SK-N-SH (cell line): ENCODE data around the gene PFKFB3. TPM values are rescaled to one million over a fixed set of nuclear protein-coding genes. Genes with fewer than 3 reads are reported as not detected.
A peak's percentile ranks its signal among the peaks of the same experiment; 100 is the strongest.

ENCODE experiments used
- CTCF ChIA-PET: fragments of 300-600, 350-600 bp; formaldehyde crosslinking; extraction: SDS; loops from one replicate; lab custom pipeline; 2021; lab: Yijun Ruan, JAX
- POLR2A ChIA-PET: fragments of 350-600 bp; sonication (Branson Sonifier 250); formaldehyde crosslinking; extraction: SDS; loops from one replicate; lab custom pipeline; 2020; ENCODE audit warnings: antibody characterized with exemption, inconsistent platforms; lab: Yijun Ruan, JAX
- DNase-seq: peaks from one replicate; pipeline ENCODE4 v3.0.0; 2012
- H2AFZ ChIP-seq: fragments of 200-600 bp; sonication (generic); 2 replicates; pipeline ENCODE4 v1.8.1; 2016; ENCODE audit warnings: antibody characterized with exemption, mild to moderate bottlenecking, low read depth
- H3F3A ChIP-seq: fragments of 200-600 bp; sonication (generic); replicated peaks from 2 replicates; pipeline ENCODE3; 2016; ENCODE audit warnings: antibody characterized with exemption, mild to moderate bottlenecking; ENCODE audit not compliant: insufficient read depth
- H3K27ac ChIP-seq, 2 experiments: fragments of 200-500 bp in 1 of 2; fragments of 200-600 bp in 1 of 2; sonication (Bioruptor generic) in 1 of 2; sonication (generic), shearing (Covaris generic) in 1 of 2; 2 replicates each; pipeline versions ENCODE4 v1.5.1 to v1.6.1; 2014 to 2016; ENCODE audit warnings: low read depth in 2 of 2, inconsistent platforms in 1 of 2, low read length in 1 of 2, mild to moderate bottlenecking in 1 of 2, mixed read lengths in 1 of 2
- H3K27me3 ChIP-seq: fragments of 200-600 bp; sonication (generic), shearing (Covaris generic); 2 replicates; pipeline ENCODE4 v1.6.1; 2016; ENCODE audit warnings: mixed run types; ENCODE audit not compliant: insufficient read depth
- H3K36me3 ChIP-seq, 2 experiments: fragments of 200-500 bp in 1 of 2; fragments of 200-600 bp in 1 of 2; sonication (Bioruptor generic) in 1 of 2; sonication (generic) in 1 of 2; replicated peaks in 1 of 2; 2 replicates each; pipeline versions ENCODE3 to v1.5.1; 2014 to 2016; ENCODE audit warnings: low read length in 1 of 2, mild to moderate bottlenecking in 1 of 2; ENCODE audit not compliant: insufficient read depth in 2 of 2, control insufficient read depth in 1 of 2
- H3K4me1 ChIP-seq, 2 experiments: fragments of 200-500 bp in 1 of 2; fragments of 200-600 bp in 1 of 2; sonication (Bioruptor generic) in 1 of 2; sonication (generic), shearing (Covaris generic) in 1 of 2; 2 replicates each; pipeline versions ENCODE4 v1.5.1 to v1.6.1; 2014 to 2016; ENCODE audit warnings: low read depth in 1 of 2, low read length in 1 of 2, mixed run types in 1 of 2; ENCODE audit not compliant: insufficient read depth in 2 of 2, control insufficient read depth in 1 of 2
- H3K4me2 ChIP-seq: fragments of 200-600 bp; sonication (generic), shearing (Covaris generic); 2 replicates; pipeline ENCODE4 v1.6.1; 2017; ENCODE audit warnings: mixed run types
- H3K4me3 ChIP-seq, 2 experiments: fragments of 200-500 bp in 1 of 2; fragments of 200-600 bp in 1 of 2; sonication (Bioruptor generic) in 1 of 2; sonication (generic), shearing (Covaris generic) in 1 of 2; 2 replicates each; pipeline versions ENCODE4 v1.5.1 to v1.8.1; 2014 to 2016; ENCODE audit warnings: low read depth in 2 of 2, inconsistent platforms in 1 of 2, low read length in 1 of 2, mild to moderate bottlenecking in 1 of 2, mixed read lengths in 1 of 2, moderate library complexity in 1 of 2
- H3K79me2 ChIP-seq: fragments of 200-600 bp; sonication (generic); 2 replicates; pipeline ENCODE4 v1.8.1; 2017; ENCODE audit warnings: mild to moderate bottlenecking; ENCODE audit not compliant: insufficient read depth
- H3K9ac ChIP-seq: fragments of 200-600 bp; sonication (generic); 2 replicates; pipeline ENCODE4 v1.6.1; 2017; ENCODE audit warnings: mixed run types
- H3K9me2 ChIP-seq: fragments of 200-600 bp; sonication (generic); 2 replicates; pipeline ENCODE4 v1.6.1; 2017; ENCODE audit warnings: mixed run types
- H3K9me3 ChIP-seq: fragments of 200-600 bp; sonication (generic); 2 replicates; pipeline ENCODE4 v1.6.1; 2017; ENCODE audit warnings: mixed run types, mild to moderate bottlenecking, moderate library complexity
- H4K20me1 ChIP-seq: fragments of 200-600 bp; sonication (generic); 2 replicates; pipeline ENCODE4 v1.6.1; 2017; ENCODE audit warnings: mild to moderate bottlenecking, mixed run types; ENCODE audit not compliant: insufficient read depth
- CHD2 ChIP-seq: fragments of 150-350 bp; IDR thresholded peaks from 2 replicates; pipeline ENCODE4 v1.6.1; 2018; ENCODE audit warnings: low read length; ENCODE audit not compliant: partially characterized antibody
- FOSL2 ChIP-seq: IDR thresholded peaks from 2 replicates; pipeline ENCODE4 v1.4.0; 2012; ENCODE audit warnings: low read depth, mild to moderate bottlenecking, moderate library complexity, borderline replicate concordance
- FOXM1 ChIP-seq: IDR thresholded peaks from 2 replicates; pipeline ENCODE4 v1.4.0; 2012; ENCODE audit warnings: low read depth, mild to moderate bottlenecking
- GABPA ChIP-seq: IDR thresholded peaks from 2 replicates; pipeline ENCODE4 v1.4.0; 2012; ENCODE audit warnings: low read depth, mild to moderate bottlenecking
- GATA2 ChIP-seq: sonication (generic); formaldehyde crosslinking; IDR thresholded peaks from 2 replicates; pipeline ENCODE4 v1.5.0; 2020; ENCODE audit warnings: mild to moderate bottlenecking, missing genetic modification reagents
- MXI1 ChIP-seq: IDR thresholded peaks from 2 replicates; pipeline ENCODE4 v1.6.1; 2012; ENCODE audit warnings: mild to moderate bottlenecking, low read depth, low read length, improper control_type of control experiment
- POLR2AphosphoS5 ChIP-seq: IDR thresholded peaks from 2 replicates; pipeline ENCODE4 v1.6.1; 2012; ENCODE audit warnings: low read depth, low read length
- RAD21 ChIP-seq: IDR thresholded peaks from 2 replicates; pipeline ENCODE4 v1.6.1; 2012; ENCODE audit warnings: mild to moderate bottlenecking, low read length
- SIN3A ChIP-seq: IDR thresholded peaks from 2 replicates; pipeline ENCODE4 v1.6.1; 2012; ENCODE audit warnings: low read depth, mild to moderate bottlenecking, low read length, moderate library complexity, borderline replicate concordance
- TAF1 ChIP-seq: IDR thresholded peaks from 2 replicates; pipeline ENCODE4 v1.6.1; 2012; ENCODE audit warnings: low read depth, mild to moderate bottlenecking, low read length, moderate library complexity, borderline replicate concordance
- YY1 ChIP-seq: IDR thresholded peaks from 2 replicates; pipeline ENCODE4 v1.4.0; 2012; ENCODE audit warnings: low read depth, mild to moderate bottlenecking
- WGBS: methylation state at CpG from one replicate; pipeline ENCODE4 v1.1.6; 2017; ENCODE audit warnings: low lambda C conversion rate; 5-methylcytosine and 5-hydroxymethylcytosine counted together
- polyA plus RNA-seq, 3 experiments: library from polyadenylated mRNA; depleted of rRNA; stranded (reverse); fragments of >200 nt; gene quantifications; 2 replicates each; pipeline ENCODE4 v1.2.3, GENCODE V29; 2012
- TF ChIP-seq, protein P1 (sequence below): IDR thresholded peaks from 2 replicates; pipeline ENCODE4 v1.6.1; 2012; ENCODE audit warnings: mild to moderate bottlenecking, low read depth, low read length, moderate library complexity
- TF ChIP-seq, protein P2 (sequence below): fragments of 200-600 bp; sonication (generic); IDR thresholded peaks from 2 replicates; pipeline ENCODE4 v1.6.1; 2017; ENCODE audit warnings: antibody characterized with exemption, mild to moderate bottlenecking, moderate library complexity
- TF ChIP-seq, protein P3 (sequence below): fragments of 150-350 bp; IDR thresholded peaks from 2 replicates; pipeline ENCODE4 v1.6.1; 2016; ENCODE audit warnings: mild to moderate bottlenecking, low read depth, low read length

Gene PFKFB3
- polyA plus RNA-seq, 1 of the 3 experiments (the other 2 are of a cell fraction) = 59.7 TPM

DNA sequence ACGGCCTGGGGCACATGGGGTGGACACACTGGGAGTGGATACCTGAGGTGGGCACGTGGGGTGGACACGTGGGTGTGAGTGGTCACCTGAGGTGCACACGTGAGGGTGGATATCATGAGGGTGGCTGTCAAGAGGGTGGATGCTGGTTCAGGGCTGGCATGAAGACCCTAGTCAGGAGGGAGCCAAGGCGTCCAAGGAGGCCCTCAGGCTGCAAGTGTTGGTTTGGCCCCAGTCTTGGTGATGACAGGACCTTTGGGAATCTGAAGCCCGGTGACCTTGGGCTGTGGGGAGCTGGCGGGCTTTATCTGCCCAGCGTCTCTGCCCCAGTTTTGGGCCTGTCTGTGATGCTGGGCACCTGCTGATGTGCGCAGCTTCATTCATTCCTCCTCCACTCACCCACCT, 24.9 kb upstream of the PFKFB3 start (continued):
- TF ChIP-seq, protein P1, sequence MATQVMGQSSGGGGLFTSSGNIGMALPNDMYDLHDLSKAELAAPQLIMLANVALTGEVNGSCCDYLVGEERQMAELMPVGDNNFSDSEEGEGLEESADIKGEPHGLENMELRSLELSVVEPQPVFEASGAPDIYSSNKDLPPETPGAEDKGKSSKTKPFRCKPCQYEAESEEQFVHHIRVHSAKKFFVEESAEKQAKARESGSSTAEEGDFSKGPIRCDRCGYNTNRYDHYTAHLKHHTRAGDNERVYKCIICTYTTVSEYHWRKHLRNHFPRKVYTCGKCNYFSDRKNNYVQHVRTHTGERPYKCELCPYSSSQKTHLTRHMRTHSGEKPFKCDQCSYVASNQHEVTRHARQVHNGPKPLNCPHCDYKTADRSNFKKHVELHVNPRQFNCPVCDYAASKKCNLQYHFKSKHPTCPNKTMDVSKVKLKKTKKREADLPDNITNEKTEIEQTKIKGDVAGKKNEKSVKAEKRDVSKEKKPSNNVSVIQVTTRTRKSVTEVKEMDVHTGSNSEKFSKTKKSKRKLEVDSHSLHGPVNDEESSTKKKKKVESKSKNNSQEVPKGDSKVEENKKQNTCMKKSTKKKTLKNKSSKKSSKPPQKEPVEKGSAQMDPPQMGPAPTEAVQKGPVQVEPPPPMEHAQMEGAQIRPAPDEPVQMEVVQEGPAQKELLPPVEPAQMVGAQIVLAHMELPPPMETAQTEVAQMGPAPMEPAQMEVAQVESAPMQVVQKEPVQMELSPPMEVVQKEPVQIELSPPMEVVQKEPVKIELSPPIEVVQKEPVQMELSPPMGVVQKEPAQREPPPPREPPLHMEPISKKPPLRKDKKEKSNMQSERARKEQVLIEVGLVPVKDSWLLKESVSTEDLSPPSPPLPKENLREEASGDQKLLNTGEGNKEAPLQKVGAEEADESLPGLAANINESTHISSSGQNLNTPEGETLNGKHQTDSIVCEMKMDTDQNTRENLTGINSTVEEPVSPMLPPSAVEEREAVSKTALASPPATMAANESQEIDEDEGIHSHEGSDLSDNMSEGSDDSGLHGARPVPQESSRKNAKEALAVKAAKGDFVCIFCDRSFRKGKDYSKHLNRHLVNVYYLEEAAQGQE = no peak
- no peak for TF ChIP-seq SIN3A
- no peak for TF ChIP-seq MXI1
- no peak for TF ChIP-seq FOXM1
- TF ChIP-seq, protein P2, sequence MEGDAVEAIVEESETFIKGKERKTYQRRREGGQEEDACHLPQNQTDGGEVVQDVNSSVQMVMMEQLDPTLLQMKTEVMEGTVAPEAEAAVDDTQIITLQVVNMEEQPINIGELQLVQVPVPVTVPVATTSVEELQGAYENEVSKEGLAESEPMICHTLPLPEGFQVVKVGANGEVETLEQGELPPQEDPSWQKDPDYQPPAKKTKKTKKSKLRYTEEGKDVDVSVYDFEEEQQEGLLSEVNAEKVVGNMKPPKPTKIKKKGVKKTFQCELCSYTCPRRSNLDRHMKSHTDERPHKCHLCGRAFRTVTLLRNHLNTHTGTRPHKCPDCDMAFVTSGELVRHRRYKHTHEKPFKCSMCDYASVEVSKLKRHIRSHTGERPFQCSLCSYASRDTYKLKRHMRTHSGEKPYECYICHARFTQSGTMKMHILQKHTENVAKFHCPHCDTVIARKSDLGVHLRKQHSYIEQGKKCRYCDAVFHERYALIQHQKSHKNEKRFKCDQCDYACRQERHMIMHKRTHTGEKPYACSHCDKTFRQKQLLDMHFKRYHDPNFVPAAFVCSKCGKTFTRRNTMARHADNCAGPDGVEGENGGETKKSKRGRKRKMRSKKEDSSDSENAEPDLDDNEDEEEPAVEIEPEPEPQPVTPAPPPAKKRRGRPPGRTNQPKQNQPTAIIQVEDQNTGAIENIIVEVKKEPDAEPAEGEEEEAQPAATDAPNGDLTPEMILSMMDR = no peak
- TF ChIP-seq CHD2 = no peak
- TF ChIP-seq, protein P3, sequence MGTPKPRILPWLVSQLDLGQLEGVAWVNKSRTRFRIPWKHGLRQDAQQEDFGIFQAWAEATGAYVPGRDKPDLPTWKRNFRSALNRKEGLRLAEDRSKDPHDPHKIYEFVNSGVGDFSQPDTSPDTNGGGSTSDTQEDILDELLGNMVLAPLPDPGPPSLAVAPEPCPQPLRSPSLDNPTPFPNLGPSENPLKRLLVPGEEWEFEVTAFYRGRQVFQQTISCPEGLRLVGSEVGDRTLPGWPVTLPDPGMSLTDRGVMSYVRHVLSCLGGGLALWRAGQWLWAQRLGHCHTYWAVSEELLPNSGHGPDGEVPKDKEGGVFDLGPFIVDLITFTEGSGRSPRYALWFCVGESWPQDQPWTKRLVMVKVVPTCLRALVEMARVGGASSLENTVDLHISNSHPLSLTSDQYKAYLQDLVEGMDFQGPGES = no peak

DNA sequence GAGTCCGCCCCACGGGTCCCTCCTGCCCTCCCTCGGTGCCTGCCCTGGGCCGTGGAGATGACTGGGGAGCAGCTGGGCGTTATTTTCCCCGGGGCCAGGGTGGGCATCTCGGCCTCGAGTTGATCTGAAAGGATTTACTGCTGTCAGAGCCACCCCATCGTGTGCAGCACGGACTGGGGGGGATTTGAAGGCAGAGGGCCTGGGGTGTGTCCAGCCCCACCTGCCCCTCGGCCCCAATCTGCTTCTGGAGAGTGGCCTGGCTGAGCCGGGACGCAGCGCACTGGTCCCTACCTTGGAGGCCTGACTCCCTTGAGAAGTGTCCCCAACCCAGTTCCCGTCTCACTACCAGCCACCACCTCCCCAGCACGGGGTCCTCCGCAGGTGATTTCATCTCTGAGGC, 24.2 kb upstream of the PFKFB3 start:
- Histone ChIP-seq H3K79me2 (0 out of 2 replicates have a peak, but pooled peaks cover 2% of the 10 kb centered on the region), H3K9me3 (no peaks in the 10 kb centered on the region), H3K36me3 (no peaks in the 10 kb centered on the region), H3K27ac (no peak overlapping the region), H2AFZ (no peak overlapping the region), H3K27me3 (no peaks in the 10 kb centered on the region), H3K4me3 (no peak overlapping the region)
- TF ChIP-seq GABPA (no peak), FOSL2 (no peak), GATA2 (CRISPR knock-in tag) (no peak), POLR2AphosphoS5 (no peak), TAF1 (no peak), RAD21 (no peak), YY1 (no peak)
- TF ChIP-seq, all 33 proteins: peak for 0
- peaks cover 0 to 6% of the 10 kb centered on the region in 2 experiments; a peak in 2 of 4 replicates for H3K4me1 ChIP-seq
- POLR2A ChIA-PET = interaction anchor here (0.7 kb wide), 1 partner anchor 24 kb away, joined by 3 read pairs; the partner anchor contains the start of gene PFKFB3
- H3K9me2 ChIP-seq = no peaks in the 10 kb centered on the region
- H3K4me2 ChIP-seq = no peak overlapping the region
- DNase-seq = peak; percentile 21
- CTCF ChIA-PET = interaction anchor here (1.1 to 4.2 kb wide), 2 partner anchors 224 to 227 kb away, joined by 3 to 12 read pairs; no protein-coding TSS in a partner anchor
- no peak overlapping the region for H3K9ac ChIP-seq
- 53% methylated on average over 10 of the region's 17 CpGs for WGBS
- H4K20me1 ChIP-seq = no peaks in the 10 kb centered on the region
- H3F3A ChIP-seq = peaks cover 5% of the 10 kb centered on the region
